NAMALWA (cell line): ENCODE data around the gene SCAF1.

Source experiments
- DNase-seq: peaks from one replicate; pipeline ENCODE4 v3.0.0-alpha.2; 2015; ENCODE audit warnings: low spot score

Gene SCAF1, protein sequence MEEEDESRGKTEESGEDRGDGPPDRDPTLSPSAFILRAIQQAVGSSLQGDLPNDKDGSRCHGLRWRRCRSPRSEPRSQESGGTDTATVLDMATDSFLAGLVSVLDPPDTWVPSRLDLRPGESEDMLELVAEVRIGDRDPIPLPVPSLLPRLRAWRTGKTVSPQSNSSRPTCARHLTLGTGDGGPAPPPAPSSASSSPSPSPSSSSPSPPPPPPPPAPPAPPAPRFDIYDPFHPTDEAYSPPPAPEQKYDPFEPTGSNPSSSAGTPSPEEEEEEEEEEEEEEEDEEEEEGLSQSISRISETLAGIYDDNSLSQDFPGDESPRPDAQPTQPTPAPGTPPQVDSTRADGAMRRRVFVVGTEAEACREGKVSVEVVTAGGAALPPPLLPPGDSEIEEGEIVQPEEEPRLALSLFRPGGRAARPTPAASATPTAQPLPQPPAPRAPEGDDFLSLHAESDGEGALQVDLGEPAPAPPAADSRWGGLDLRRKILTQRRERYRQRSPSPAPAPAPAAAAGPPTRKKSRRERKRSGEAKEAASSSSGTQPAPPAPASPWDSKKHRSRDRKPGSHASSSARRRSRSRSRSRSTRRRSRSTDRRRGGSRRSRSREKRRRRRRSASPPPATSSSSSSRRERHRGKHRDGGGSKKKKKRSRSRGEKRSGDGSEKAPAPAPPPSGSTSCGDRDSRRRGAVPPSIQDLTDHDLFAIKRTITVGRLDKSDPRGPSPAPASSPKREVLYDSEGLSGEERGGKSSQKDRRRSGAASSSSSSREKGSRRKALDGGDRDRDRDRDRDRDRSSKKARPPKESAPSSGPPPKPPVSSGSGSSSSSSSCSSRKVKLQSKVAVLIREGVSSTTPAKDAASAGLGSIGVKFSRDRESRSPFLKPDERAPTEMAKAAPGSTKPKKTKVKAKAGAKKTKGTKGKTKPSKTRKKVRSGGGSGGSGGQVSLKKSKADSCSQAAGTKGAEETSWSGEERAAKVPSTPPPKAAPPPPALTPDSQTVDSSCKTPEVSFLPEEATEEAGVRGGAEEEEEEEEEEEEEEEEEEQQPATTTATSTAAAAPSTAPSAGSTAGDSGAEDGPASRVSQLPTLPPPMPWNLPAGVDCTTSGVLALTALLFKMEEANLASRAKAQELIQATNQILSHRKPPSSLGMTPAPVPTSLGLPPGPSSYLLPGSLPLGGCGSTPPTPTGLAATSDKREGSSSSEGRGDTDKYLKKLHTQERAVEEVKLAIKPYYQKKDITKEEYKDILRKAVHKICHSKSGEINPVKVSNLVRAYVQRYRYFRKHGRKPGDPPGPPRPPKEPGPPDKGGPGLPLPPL

GRCh38 chr19:49641688-49642491 is at the start of gene SCAF1:
Gene SCAF1 (plus strand): TSS chr19:49642209. CDS start chr19:49645027, 2,818 bp downstream.
- DNase-seq = peak; percentile 99

DNA sequence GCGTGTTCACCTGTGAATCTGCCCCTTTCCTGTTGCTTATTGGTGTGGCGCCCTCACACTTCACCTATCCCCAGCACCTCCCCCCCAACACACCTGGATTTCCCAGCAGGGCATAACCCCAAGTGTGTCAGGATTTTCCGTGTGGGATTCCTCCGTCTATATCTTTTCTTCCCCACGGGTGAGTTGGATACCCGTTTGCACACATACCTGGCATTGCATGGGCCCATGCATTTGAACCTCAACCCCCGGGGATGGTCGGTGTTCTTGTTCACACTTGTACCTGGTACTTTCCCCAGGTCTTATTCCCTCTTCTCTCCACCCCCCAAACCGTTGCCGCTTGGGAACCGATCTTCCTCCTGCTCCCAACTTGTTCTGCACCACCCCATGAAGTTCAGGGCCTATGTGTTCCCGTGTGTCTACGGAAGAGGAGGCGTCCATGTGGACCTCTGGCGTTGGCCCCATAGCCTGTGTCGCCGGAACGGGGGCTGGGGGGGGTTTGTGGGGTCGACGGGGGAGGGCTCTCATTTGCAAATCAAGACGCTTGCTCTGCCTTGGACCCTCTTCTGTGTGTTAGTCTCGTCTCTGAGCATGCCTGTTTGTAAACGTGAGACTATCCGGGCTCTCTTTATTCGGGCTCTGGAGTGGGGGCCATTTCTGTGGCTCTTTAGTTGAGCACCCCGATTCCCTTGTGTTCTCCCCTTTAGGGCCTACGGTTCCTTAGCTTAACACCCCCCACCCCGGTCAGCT is 49.4 kb upstream of the SCAF1 start:
- DNase-seq = peak; percentile 86

GRCh38 chr19:49593233-49594113 is 48.5 kb upstream of the SCAF1 start:
- DNase-seq = peak; percentile 95

DNA sequence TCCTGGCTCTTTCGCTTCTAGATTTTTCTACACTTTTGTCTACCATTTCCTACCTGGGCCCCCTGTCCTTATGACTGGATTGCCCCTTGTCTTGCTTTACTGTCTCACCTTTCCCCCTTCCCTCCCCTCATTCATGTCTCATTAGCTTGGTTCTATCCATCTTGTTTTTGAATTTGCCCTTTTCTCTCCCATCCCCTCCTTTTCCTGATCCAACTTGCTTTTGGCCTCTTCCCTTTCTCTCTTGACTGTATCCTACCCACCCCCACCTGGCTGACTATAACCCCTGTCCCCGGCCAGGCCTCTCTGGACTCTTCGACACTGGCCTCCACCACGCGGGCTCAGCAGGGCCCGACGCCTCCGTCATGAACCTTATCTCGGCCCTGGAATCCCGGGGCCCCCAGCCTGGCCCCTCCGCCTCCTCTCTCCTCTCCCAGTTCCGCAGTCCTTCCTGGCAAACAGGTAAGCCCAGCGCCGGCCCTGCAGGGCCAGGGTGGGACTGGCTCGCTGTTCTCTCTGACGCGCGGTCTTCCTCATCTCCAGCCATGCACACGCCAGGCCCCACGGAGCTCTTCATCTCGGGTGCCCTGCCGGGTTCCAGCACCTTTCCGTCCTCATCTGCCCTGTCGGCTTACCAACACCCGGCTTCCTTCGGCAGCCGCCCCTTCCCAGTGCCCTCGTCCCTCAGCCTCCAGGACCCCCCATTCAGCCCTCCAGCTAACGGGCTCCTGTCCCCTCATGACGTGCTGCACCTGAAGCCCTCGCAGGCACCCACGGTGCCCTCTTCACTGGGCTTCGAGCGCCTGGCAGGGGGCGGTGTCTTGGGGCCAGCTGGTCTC is 47.6 kb upstream of the SCAF1 start:
- DNase-seq = no peak

- DNase-seq = no peak
These were observed 46.8 kb upstream of the SCAF1 start for GRCh38 chr19:49594993-49595818.

GRCh38 chr19:49595819-49596404 is 46.1 kb upstream of the SCAF1 start:
- DNase-seq = no peak

DNA sequence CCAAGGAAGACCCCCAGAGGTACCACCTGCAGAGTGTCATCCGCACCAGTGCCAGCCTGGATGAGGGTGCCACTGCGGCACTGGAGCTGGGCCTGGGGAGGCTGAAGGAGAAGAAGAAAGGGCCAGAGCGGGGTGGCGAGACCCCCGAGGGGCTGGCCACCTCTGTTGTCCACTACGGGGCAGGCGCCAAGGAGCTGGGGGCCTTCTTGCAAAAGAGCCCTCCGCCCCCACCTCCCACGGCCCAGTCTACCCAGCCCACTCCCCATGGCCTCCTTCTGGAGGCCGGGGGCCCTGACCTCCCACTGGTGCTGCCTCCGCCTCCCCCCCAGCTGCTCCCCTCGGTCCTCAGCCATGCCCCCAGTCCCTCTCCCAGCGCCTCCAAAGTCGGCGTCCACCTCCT is 45.6 kb upstream of the SCAF1 start:
- DNase-seq = no peak

DNA sequence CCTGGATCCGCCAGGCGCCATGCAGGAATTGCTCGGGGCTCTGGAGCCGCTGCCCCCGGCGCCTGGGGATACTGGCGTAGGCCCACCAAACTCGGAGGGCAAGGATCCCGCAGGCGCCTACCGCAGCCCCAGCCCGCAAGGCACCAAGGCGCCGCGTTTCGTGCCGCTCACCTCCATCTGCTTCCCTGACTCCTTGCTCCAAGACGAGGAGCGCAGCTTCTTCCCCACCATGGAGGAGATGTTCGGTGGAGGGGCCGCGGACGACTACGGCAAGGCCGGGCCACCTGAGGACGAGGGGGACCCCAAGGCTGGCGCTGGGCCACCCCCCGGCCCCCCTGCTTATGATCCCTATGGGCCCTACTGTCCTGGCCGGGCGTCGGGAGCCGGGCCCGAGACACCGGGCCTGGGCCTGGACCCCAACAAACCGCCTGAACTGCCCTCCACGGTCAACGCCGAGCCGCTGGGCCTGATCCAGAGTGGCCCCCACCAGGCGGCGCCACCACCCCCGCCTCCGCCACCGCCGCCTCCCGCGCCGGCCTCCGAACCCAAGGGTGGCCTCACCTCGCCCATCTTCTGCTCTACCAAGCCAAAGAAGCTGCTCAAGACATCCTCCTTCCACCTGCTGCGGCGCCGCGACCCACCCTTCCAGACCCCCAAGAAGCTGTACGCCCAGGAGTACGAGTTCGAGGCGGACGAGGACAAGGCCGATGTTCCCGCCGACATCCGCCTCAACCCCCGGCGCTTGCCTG is 44.9 kb upstream of the SCAF1 start:
- no peak for DNase-seq

DNA sequence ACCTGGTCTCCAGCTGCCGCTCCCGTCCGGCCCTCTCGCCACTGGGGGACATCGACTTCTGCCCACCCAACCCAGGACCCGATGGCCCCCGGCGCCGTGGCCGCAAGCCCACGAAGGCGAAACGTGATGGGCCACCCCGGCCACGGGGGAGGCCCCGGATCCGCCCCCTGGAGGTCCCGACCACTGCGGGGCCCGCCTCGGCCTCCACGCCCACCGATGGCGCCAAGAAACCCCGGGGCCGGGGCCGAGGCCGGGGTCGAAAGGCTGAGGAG is 44.4 kb upstream of the SCAF1 start:
- no peak for DNase-seq

GRCh38 chr19:49599378-49600295 is 42.4 kb upstream of the SCAF1 start:
- DNase-seq = no peak

- no peak for DNase-seq
These were observed 40.4 kb upstream of the SCAF1 start for GRCh38 chr19:49601482-49602038.

- no peak for DNase-seq
These were observed 39.2 kb upstream of the SCAF1 start for GRCh38 chr19:49602806-49603205.

- DNase-seq = no peak
These were observed 36.4 kb upstream of the SCAF1 start for GRCh38 chr19:49605605-49606004.

GRCh38 chr19:49609499-49610092 is 32.4 kb upstream of the SCAF1 start:
- DNase-seq = no peak

DNA sequence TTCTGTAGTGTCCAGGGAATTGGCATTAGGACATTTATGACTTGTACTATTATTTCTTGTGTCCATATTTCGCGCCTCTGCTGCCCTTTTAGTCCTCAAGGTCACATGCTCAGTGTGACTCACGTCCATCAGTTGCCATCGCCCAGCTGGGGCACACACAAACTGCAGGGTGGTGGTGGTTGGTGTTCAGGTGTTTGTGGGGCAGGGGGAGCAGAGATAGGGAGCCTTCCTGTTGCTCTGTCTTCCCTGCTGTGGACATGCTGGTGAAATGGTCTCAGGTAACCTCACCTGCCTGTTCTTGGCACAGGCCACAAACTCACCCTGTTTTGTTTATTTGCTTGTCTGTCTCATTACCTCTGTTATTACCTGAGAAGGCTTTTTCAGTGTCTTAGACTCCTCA is 28.6 kb upstream of the SCAF1 start:
- DNase-seq = no peak
